Measurements from ENCODE around the gene SOX9.
"Not testable (repeated sequence)": the region's sequence is repeated elsewhere in the genome, so short reads cannot be mapped to it uniquely, and the experiment has no call there.

Gene SOX9

DNA sequence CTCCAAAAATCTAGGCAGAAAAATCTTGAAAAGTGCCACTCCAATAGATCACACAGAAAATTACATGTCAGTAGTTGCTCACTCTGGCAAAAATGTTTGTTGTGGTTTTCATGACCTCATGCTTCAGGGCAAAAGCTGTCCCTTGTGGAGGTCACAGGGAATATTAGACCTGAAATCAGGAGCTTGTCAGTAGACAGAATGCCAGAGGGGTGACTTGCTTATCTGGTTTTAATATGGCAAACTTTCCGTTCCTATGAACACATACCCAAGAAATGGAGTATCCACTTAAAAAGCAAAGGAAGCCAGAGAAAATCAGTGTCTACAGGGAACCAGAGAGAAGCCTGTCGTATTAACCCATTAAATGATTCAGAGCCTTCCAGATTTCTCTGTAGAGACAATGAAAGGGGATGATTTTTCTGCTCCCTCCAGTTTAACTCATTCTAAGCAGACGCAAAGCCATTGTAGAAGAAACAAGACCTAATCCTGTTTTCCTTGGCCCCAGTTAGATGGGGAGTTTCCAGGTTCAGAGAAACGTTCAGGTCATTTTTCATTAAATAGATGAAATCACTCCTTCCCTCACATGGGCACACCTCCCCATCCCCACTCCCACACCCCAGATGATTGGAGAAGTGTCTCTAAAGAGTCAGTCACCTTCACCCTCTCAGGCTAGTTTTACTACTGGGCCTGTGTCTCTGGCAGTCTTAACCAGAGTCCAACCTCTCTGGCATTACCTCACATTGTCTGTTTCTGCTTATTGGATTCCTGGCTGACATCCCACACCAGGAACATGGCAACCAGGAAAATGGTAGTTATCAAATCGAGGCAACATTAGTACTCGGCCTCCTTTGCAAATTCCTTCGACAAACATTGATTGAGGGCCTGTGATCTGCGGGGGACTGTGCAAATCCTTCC, 6.0 kb downstream of the SOX9 start:
- DNase-seq, result no peak

DNA sequence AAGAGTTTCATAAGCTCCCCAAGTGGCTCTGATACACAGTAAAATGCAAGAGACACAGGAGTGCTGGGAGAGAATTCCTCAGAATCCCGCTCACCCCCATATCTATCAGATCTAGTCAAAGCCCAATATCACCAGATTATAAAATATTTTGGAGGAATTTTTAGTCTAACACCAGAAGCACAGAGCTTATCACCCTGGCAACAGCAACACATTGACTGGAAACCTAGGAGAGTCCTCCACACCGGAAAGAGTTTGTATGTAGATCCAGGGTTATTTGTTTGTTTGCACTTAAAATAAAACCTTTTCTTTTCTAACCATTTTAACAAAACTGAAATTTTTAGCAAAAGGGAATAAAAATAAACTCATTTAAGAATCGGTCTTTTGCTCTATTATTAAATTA, 7.2 kb downstream of the SOX9 start:
- no peak for DNase-seq

DNA sequence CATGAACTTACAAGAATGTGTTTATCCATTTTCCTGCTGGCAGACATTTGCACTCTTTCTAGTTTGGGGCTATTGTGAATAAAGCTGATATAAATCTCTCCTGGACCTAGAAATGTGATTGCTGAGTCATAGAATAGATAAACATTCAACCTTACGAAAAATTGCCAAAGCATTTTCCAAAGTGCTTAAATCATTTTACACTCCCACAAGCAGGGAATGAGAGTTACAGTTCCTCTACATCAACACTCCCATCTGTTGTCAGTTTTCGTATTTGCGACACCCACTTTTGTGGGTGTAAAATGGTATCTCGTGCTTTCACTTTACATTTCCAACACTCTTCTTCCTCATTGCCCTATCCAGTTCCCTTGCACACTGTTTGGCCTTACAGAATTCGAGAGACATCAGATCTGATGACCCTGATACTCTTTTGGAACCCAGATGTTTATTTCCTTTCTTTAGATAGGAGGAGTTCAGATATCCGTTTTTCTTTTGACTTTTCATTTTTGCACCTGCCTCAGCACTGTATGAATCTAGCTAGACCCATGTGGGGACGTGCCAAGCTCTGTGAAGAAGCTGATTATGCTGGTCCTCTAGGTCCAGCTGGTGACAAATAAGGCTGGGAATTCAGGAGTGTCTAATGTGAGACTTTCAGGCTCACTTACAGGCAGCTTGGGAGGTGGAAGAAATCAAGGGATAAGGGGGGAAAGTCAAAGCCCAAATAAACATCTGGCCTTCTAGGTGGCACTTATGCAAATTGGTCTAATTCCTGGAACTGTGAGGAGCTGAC, 14.0 kb downstream of the SOX9 start:
- no peak for DNase-seq

DNA sequence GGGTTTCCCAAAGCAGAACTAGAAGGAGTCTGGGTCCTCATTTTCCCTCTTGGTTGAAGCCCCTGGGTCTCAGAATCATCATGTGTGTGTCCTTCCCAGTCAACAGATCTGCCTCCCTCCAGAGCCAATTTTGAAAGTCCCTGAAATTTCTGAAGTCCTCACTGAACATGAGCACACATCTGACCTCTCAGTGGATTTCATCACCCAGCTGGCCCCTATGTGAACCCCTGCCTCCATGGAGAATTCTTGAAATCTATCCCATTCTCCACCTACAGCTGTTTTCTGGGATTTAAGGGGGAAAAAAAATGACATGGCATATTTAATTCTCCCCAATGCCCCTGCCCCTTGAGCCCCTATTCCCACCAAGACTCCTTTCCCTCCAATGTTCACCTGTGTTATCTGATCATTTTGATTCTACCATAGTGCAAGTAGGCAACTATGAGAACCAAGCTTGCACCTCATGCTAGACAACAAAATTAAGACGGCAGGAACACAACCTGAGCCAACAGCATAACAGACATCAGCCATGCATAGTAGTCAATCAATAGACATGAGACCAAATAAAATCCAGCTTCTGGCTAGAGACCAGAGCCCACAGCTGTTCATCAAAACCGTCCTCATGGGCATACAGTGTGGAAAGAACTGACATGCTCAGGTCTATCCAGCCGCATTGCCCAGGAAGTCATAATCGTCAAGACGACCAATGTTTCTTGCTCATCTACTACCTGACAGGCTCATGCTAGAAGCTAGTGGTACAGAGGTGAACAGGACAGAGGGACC, 14.9 kb downstream of the SOX9 start:
- no peak for DNase-seq

DNA sequence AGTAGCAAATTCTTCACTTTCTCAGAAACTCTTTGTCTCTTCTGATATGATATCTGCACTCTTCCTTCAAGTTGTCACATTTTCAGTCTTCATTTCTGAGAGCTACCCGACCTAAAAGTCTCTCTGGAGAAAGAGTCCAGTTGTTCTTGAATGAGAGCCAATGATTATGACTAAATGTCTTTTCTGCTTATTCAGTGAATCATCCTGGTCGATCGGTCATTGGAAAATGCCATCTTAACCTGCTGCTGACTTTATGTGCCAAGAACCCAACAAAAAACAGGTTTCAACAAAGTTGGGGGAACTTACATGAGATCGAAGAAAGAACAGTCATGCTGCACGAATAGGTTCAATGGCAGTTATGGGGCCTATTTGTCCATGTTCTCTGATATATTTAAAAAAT, 15.9 kb downstream of the SOX9 start:
- DNase-seq, result no peak

GRCh38 chr17:72137161-72137560, 16.3 kb downstream of the SOX9 start:
- no peak for DNase-seq

GRCh38 chr17:72139212-72139611, 18.4 kb downstream of the SOX9 start:
- DNase-seq, result no peak

- no peak for DNase-seq
Observed at GRCh38 chr17:72141336-72141735, 20.5 kb downstream of the SOX9 start.

DNA sequence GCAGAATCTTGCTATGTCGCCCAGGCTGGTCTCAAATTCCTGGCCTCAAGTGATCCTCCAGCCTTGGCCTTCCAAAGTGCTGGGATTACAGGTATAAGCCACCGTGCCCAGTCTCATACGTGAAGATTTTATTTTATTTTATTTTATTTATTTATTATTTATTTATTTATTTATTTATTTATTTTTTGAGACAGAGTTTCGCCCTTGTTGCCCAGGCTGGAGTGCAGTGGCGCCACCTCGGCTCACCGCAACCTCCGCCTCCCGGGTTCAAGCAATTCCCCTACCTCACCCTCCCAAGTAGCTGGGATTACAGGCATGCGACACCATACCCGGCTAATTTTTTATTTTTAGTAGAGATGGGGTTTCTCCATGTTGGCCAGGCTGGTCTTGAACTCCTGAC, 21.3 kb downstream of the SOX9 start:
- not testable (repeated sequence) for DNase-seq

- DNase-seq, result no peak
Observed at GRCh38 chr17:72142614-72143013, 21.8 kb downstream of the SOX9 start.

DNA sequence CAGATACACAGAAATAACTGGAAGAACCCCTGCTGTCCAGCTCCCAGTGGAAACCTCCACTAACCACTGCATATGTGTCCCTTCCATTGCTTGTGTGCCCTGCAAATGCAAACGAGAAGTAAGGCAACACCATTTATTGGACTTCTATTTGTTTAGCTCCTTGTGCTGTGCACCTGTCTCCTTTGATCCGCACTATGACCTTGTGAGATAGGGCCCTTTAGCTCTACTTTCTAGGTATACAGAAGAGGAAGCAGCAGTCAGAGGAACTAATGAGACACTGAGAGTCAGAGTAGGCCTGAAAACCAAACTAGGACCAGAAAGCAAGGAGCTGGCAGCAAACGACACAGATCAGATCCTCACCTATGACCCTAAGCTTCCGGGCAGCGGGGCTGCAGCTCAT, 22.4 kb downstream of the SOX9 start:
- no peak for DNase-seq

DNA sequence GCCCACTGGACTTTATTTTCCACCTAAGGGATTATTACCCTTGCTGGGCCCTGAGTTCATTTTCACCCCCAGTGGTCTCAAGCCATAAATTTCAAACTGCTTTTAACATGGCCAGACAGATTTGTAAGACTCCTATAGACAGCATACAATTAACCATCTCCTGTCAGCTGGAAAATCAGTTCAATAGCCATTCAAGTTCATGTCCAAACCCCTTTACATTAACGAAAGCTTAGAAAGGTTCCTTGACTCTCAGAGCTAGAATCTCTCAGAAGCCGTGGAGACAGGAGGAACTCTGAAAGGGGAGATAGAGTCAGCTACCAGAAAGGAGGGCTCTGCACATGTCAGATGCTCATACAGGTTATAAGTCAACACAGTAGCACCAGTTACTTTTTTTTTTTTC, 23.3 kb downstream of the SOX9 start:
- DNase-seq, result no peak

- DNase-seq, result no peak
Observed at GRCh38 chr17:72145562-72145961, 24.7 kb downstream of the SOX9 start.

- no peak for DNase-seq
Observed at GRCh38 chr17:72145962-72146361, 25.1 kb downstream of the SOX9 start.

GRCh38 chr17:72146371-72146770, 25.6 kb downstream of the SOX9 start:
- no peak for DNase-seq

GRCh38 chr17:72150632-72151460, 30.0 kb downstream of the SOX9 start:
- DNase-seq, result no peak

- no peak for DNase-seq
Observed at GRCh38 chr17:72151565-72152386, 31.0 kb downstream of the SOX9 start.

GRCh38 chr17:72152387-72152929, 31.6 kb downstream of the SOX9 start:
- no peak for DNase-seq

- DNase-seq, result no peak
Observed at GRCh38 chr17:72158895-72159885, 38.4 kb downstream of the SOX9 start.

DNA sequence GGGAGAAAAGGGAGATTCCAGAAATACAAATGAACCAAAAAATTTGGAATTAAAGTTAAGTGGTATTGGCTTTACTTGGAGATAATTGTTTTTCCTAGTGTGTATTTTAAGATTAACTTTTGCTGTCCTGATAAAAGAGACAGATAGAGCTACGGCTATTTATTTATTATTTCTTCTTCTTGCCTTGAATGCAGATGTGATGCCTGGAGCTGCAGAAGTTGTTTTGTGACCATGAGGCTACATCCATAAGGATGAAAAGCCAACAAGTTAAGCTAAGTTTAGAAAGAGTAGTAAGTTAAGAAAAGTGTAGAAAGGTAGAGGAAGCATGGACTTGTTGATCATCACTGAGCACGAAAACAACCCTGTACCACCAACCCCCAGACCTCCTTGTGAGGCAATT, 41.7 kb downstream of the SOX9 start:
- DNase-seq, result no peak
